ES-I3 (cell line): ENCODE measurements around the gene SCFD2.
"Not testable (repeated sequence)": the region's sequence is repeated elsewhere in the genome, so short reads cannot be mapped to it uniquely, and the experiment has no call there.

Experiments
- H3K36me3 ChIP-seq: 2 replicates; pipeline ENCODE4 v1.6.1; 2013; ENCODE audit warnings: mild to moderate bottlenecking, low read length, control low read depth, moderate library complexity; ENCODE audit not compliant: insufficient read depth
- H3K4me1 ChIP-seq: 2 replicates; pipeline ENCODE4 v1.6.1; 2013; ENCODE audit warnings: mild to moderate bottlenecking, control low read depth, low read length; ENCODE audit not compliant: insufficient read depth
- H3K9ac ChIP-seq: 2 replicates; pipeline ENCODE4 v1.6.1; 2013; ENCODE audit warnings: low read depth, mild to moderate bottlenecking, low read length, moderate library complexity
- H3K9me3 ChIP-seq: 2 replicates; pipeline ENCODE4 v1.6.1; 2013; ENCODE audit warnings: mild to moderate bottlenecking, low read length, moderate library complexity; ENCODE audit not compliant: control insufficient read depth, insufficient read depth

The SCFD2 gene

GRCh38 chr4:53361451-53361850, 4.4 kb downstream of the SCFD2 start:
- H3K4me1 ChIP-seq = no peaks in the 10 kb centered on the region
- H3K36me3 ChIP-seq = no peaks in the 10 kb centered on the region
- H3K9me3 ChIP-seq = no peaks in the 10 kb centered on the region
- no peak overlapping the region for H3K9ac ChIP-seq

GRCh38 chr4:53355930-53356521, 9.8 kb downstream of the SCFD2 start:
- no peak overlapping the region for H3K9ac ChIP-seq
- no peaks in the 10 kb centered on the region for H3K36me3 ChIP-seq
- H3K4me1 ChIP-seq = no peaks in the 10 kb centered on the region
- peaks cover 3% of the 10 kb centered on the region; the same call in 1 of the 2 replicates for H3K9me3 ChIP-seq

GRCh38 chr4:53354012-53354722, 11.7 kb downstream of the SCFD2 start:
- H3K36me3 ChIP-seq = no peaks in the 10 kb centered on the region
- H3K9ac ChIP-seq = no peak overlapping the region
- no peaks in the 10 kb centered on the region for H3K4me1 ChIP-seq
- peaks cover 3% of the 10 kb centered on the region; the same call in 1 of the 2 replicates for H3K9me3 ChIP-seq

GRCh38 chr4:53349091-53349491, 16.8 kb downstream of the SCFD2 start:
- H3K9ac ChIP-seq = no peak overlapping the region
- H3K4me1 ChIP-seq = no peaks in the 10 kb centered on the region
- no peaks in the 10 kb centered on the region for H3K36me3 ChIP-seq
- H3K9me3 ChIP-seq = no peaks in the 10 kb centered on the region

GRCh38 chr4:53348046-53348445, 17.8 kb downstream of the SCFD2 start:
- no peaks in the 10 kb centered on the region for H3K4me1 ChIP-seq
- no peaks in the 10 kb centered on the region for H3K9me3 ChIP-seq
- no peaks in the 10 kb centered on the region for H3K36me3 ChIP-seq
- no peak overlapping the region for H3K9ac ChIP-seq

GRCh38 chr4:53346920-53347852, 18.7 kb downstream of the SCFD2 start:
- H3K9me3 ChIP-seq = no peaks in the 10 kb centered on the region
- no peaks in the 10 kb centered on the region for H3K36me3 ChIP-seq

GRCh38 chr4:53346392-53346791, 19.5 kb downstream of the SCFD2 start:
- H3K9me3 ChIP-seq, H3K9ac ChIP-seq, H3K36me3 ChIP-seq, H3K4me1 ChIP-seq: not testable (repeated sequence)

More at GRCh38 chr4:53346920-53347852, 18.7 kb downstream of the SCFD2 start:
- no peaks in the 10 kb centered on the region for H3K4me1 ChIP-seq
- H3K9ac ChIP-seq = no peak overlapping the region

- not testable (repeated sequence) for H3K4me1 ChIP-seq, H3K9ac ChIP-seq, H3K36me3 ChIP-seq, H3K9me3 ChIP-seq
Measured at GRCh38 chr4:53340145-53340544, 25.7 kb downstream of the SCFD2 start.

- H3K4me1 ChIP-seq, H3K9ac ChIP-seq, H3K36me3 ChIP-seq, H3K9me3 ChIP-seq: not testable (repeated sequence)
Measured at GRCh38 chr4:53334916-53335315, 30.9 kb downstream of the SCFD2 start.

GRCh38 chr4:53326535-53326934, 39.3 kb downstream of the SCFD2 start:
- Histone ChIP-seq H3K9ac (no peak overlapping the region), H3K4me1 (0 out of 2 replicates have a peak, but pooled peaks cover 3% of the 10 kb centered on the region), H3K9me3 (no peaks in the 10 kb centered on the region; the same call in 1 of the 2 replicates), H3K36me3 (no peaks in the 10 kb centered on the region)

- Histone ChIP-seq H3K4me1 (peaks cover 9% of the 10 kb centered on the region; the same call in 1 of the 2 replicates), H3K9me3 (no peaks in the 10 kb centered on the region), H3K36me3 (no peaks in the 10 kb centered on the region), H3K9ac (no peak overlapping the region)
Measured at GRCh38 chr4:53322696-53323095, 43.2 kb downstream of the SCFD2 start.

- Histone ChIP-seq H3K4me1 (peaks cover 9% of the 10 kb centered on the region; the same call in 1 of the 2 replicates), H3K9ac (no peak overlapping the region)
Measured at GRCh38 chr4:53321984-53322289, 43.9 kb downstream of the SCFD2 start.

GRCh38 chr4:53321151-53321983, 44.5 kb downstream of the SCFD2 start:
- Histone ChIP-seq H3K36me3 (no peaks in the 10 kb centered on the region), H3K4me1 (peaks cover 9% of the 10 kb centered on the region; the same call in 1 of the 2 replicates), H3K9me3 (no peaks in the 10 kb centered on the region), H3K9ac (no peak overlapping the region)

More at GRCh38 chr4:53321984-53322289, 43.9 kb downstream of the SCFD2 start:
- Histone ChIP-seq H3K9me3 (no peaks in the 10 kb centered on the region), H3K36me3 (no peaks in the 10 kb centered on the region)

GRCh38 chr4:53315300-53315699, 50.6 kb downstream of the SCFD2 start:
- H3K36me3 ChIP-seq = no peaks in the 10 kb centered on the region
- H3K9me3 ChIP-seq = no peaks in the 10 kb centered on the region
- H3K9ac ChIP-seq = no peak overlapping the region
- H3K4me1 ChIP-seq = peaks cover 12% of the 10 kb centered on the region; the same call in 1 of the 2 replicates
